Measurements from ENCODE around the gene TAF3. TPM values are rescaled to one million over a fixed set of nuclear protein-coding genes. Genes with fewer than 3 reads are reported as not detected.

The TAF3 gene
- total RNA-seq, 1 donor from 2014 or later, result 11.8 TPM

- no peak overlapping the region for H3K27ac Mint-ChIP-seq (ENCODE audit: unreplicated experiment)
Measured at GRCh38 chr10:7794251-7795026, 23.9 kb upstream of the TAF3 start.

GRCh38 chr10:7795605-7796004, 22.7 kb upstream of the TAF3 start:
- DNase-seq (ENCODE audit: low read depth, low spot score), result no peak
- H3K4me1 Mint-ChIP-seq, result peaks cover 20% of the 10 kb centered on the region
- peaks cover 15% of the 10 kb centered on the region for H3K36me3 Mint-ChIP-seq (ENCODE audit: low read depth)
- no peak overlapping the region for H3K4me3 Mint-ChIP-seq
- no peaks in the 10 kb centered on the region for H3K27me3 Mint-ChIP-seq (ENCODE audit: low read depth)
- TF ChIP-seq CTCF (conservative IDR thresholded peaks at IDR 0.05), result no peak
- H3K27ac Mint-ChIP-seq (ENCODE audit: unreplicated experiment), result no peak overlapping the region
- H3K9me3 Mint-ChIP-seq, result no peaks in the 10 kb centered on the region

More at GRCh38 chr10:7794251-7795026, 23.9 kb upstream of the TAF3 start:
- Mint-ChIP-seq H3K4me3 (no peak overlapping the region), H3K27me3 (ENCODE audit: low read depth) (no peaks in the 10 kb centered on the region), H3K4me1 (peaks cover 26% of the 10 kb centered on the region), H3K9me3 (no peaks in the 10 kb centered on the region), H3K36me3 (ENCODE audit: low read depth) (peaks cover 10% of the 10 kb centered on the region)
- no peak for TF ChIP-seq CTCF (conservative IDR thresholded peaks at IDR 0.05)
- DNase-seq (ENCODE audit: low read depth, low spot score), result no peak

DNA sequence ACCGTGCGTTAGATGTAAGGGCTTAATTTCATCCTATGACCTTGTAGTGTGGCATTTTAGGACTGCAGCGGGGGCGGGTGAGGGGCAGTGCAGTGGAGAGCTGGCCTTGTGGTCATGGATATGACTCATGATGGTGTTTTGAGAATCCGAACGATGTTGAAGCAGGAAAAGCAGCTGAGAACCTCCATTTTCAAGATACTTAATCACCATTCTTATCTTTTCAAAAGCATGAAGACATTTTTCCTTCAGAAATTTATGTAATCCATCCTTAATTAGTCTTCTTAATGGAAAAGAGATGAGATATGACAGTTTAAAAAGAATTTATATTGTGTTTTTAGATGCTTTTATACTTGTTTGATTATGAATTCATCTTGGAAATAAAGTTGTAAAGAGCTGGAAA, 20.7 kb upstream of the TAF3 start:
- H3K4me3 Mint-ChIP-seq, result no peak overlapping the region
- peaks cover 15% of the 10 kb centered on the region for H3K36me3 Mint-ChIP-seq (ENCODE audit: low read depth)
- H3K9me3 Mint-ChIP-seq, result no peaks in the 10 kb centered on the region
- peaks cover 7% of the 10 kb centered on the region for H3K4me1 Mint-ChIP-seq
- DNase-seq (ENCODE audit: low read depth, low spot score), result no peak
- no peak overlapping the region for H3K27ac Mint-ChIP-seq (ENCODE audit: unreplicated experiment)
- H3K27me3 Mint-ChIP-seq (ENCODE audit: low read depth), result no peaks in the 10 kb centered on the region
- TF ChIP-seq CTCF (conservative IDR thresholded peaks at IDR 0.05), result no peak

GRCh38 chr10:7802606-7803005, 15.7 kb upstream of the TAF3 start:
- DNase-seq (ENCODE audit: low read depth, low spot score), result no peak
- no peak for TF ChIP-seq CTCF (conservative IDR thresholded peaks at IDR 0.05)
- Mint-ChIP-seq H3K27me3 (ENCODE audit: low read depth) (no peaks in the 10 kb centered on the region), H3K4me1 (no peaks in the 10 kb centered on the region), H3K4me3 (no peak overlapping the region), H3K9me3 (no peaks in the 10 kb centered on the region), H3K36me3 (ENCODE audit: low read depth) (peaks cover 20% of the 10 kb centered on the region), H3K27ac (ENCODE audit: unreplicated experiment) (no peak overlapping the region)

- no peak overlapping the region for H3K27ac Mint-ChIP-seq (ENCODE audit: unreplicated experiment)
- H3K27me3 Mint-ChIP-seq (ENCODE audit: low read depth), result no peaks in the 10 kb centered on the region
- no peak for DNase-seq (ENCODE audit: low read depth, low spot score)
- peaks cover 20% of the 10 kb centered on the region for H3K36me3 Mint-ChIP-seq (ENCODE audit: low read depth)
- no peaks in the 10 kb centered on the region for H3K4me1 Mint-ChIP-seq
- no peak overlapping the region for H3K4me3 Mint-ChIP-seq
- no peaks in the 10 kb centered on the region for H3K9me3 Mint-ChIP-seq
- TF ChIP-seq CTCF (conservative IDR thresholded peaks at IDR 0.05), result no peak
Measured at GRCh38 chr10:7804216-7804615, 14.1 kb upstream of the TAF3 start.
